Stomach (tissue), 4 donors: ENCODE data around the gene NTM.

Source experiments
- EP300 ChIP-seq: sonication (generic); formaldehyde crosslinking; IDR thresholded peaks from one replicate; pipeline ENCODE4 v1.6.1; 2017; ENCODE audit warnings: antibody characterized with exemption
- POLR2A ChIP-seq, 4 donors: fragments of 450-650 bp; IDR thresholded peaks; one replicate each; pipeline ENCODE4 v1.6.1; 2016; ENCODE audit warnings: antibody characterized with exemption in 4 of 4, control low read depth in 2 of 4, mild to moderate bottlenecking in 1 of 4, moderate library complexity in 1 of 4
- POLR2AphosphoS5 ChIP-seq, 3 donors: sonication (generic); formaldehyde crosslinking; IDR thresholded peaks; one replicate each; pipeline ENCODE4 v1.6.1; 2016; ENCODE audit warnings: antibody characterized with exemption in 3 of 3
- TF ChIP-seq, protein P1 (sequence below), 7 experiments: fragments of 450-650 bp in 4 of 7; fragments of 200-600 bp in 3 of 7; sonication (generic) in 3 of 7; IDR thresholded peaks; one replicate each; pipeline ENCODE4 v1.5.1; 2016 to 2019; ENCODE audit warnings: antibody characterized with exemption in 7 of 7, control low read depth in 2 of 7, mild to moderate bottlenecking in 1 of 7

DNA sequence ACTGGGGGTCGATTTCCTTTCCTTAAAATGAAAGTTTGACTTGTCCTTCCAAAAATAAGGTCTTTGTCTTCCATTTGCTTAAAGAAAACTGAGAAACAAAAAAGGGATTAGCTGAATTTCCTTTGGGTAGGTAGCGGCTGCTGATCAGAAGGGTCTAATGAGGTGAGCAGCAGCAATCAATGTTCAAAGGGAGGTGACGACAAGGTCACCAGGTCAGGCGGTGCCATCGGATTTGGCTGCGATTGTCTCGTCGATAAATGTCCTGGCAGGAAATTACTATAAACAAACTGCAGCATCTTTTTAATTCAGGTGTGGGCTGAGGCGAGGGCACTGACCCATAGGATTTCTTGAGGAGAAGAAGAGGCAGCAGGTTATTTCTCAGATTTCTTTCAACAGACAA, 480.1 kb downstream of the NTM start:
- TF ChIP-seq, protein P1, sequence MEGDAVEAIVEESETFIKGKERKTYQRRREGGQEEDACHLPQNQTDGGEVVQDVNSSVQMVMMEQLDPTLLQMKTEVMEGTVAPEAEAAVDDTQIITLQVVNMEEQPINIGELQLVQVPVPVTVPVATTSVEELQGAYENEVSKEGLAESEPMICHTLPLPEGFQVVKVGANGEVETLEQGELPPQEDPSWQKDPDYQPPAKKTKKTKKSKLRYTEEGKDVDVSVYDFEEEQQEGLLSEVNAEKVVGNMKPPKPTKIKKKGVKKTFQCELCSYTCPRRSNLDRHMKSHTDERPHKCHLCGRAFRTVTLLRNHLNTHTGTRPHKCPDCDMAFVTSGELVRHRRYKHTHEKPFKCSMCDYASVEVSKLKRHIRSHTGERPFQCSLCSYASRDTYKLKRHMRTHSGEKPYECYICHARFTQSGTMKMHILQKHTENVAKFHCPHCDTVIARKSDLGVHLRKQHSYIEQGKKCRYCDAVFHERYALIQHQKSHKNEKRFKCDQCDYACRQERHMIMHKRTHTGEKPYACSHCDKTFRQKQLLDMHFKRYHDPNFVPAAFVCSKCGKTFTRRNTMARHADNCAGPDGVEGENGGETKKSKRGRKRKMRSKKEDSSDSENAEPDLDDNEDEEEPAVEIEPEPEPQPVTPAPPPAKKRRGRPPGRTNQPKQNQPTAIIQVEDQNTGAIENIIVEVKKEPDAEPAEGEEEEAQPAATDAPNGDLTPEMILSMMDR (IDR thresholded peaks at IDR 0.05): no peak
- TF ChIP-seq POLR2AphosphoS5 (IDR thresholded peaks at IDR 0.05): no peak
- TF ChIP-seq EP300: no peak
- no peak for TF ChIP-seq POLR2A (IDR thresholded peaks at IDR 0.05)
